Glomerular endothelial cell (primary cell): ENCODE data around the gene ENDOV. TPM values are rescaled to one million over a fixed set of nuclear protein-coding genes. Genes with fewer than 3 reads are reported as not detected.
"Not testable (repeated sequence)": the region's sequence is repeated elsewhere in the genome, so short reads cannot be mapped to it uniquely, and the experiment has no call there.

Source experiments
- DNase-seq: peaks from one replicate; pipeline ENCODE4 v3.0.0-alpha.2; 2011; ENCODE audit warnings: low read depth, low spot score; ENCODE audit errors: extremely low read depth
- total RNA-seq: library from RNA; depleted of rRNA; stranded (reverse); fragments of >200 nt; gene quantifications from 2 replicates; pipeline ENCODE4 v1.2.3, GENCODE V29; 2015

ENDOV gene
- total RNA-seq, 1 donor from 2014 or later = 22.0 TPM

GRCh38 chr17:80388175-80388574, 26.8 kb upstream of the ENDOV start:
- DNase-seq = no peak

DNA sequence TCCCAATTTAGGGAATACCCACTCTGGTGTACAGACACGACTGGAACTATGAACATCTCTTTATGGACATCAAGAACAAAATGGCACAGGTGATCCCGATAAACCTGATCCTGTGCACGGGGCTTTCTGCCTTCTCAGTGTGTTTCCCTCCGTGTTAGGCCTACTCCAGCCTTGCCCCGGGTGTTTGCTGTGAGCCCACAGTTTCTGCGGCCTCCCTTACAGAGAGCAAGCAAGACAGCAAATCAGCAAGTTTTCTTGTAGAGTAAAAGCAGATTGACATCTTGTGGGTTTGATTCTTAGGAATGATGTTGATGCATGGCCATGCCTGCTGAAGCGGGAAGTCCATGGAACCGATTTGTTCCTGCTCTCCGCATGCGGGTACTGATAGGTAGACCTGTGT, 26.4 kb upstream of the ENDOV start:
- no peak for DNase-seq

DNA sequence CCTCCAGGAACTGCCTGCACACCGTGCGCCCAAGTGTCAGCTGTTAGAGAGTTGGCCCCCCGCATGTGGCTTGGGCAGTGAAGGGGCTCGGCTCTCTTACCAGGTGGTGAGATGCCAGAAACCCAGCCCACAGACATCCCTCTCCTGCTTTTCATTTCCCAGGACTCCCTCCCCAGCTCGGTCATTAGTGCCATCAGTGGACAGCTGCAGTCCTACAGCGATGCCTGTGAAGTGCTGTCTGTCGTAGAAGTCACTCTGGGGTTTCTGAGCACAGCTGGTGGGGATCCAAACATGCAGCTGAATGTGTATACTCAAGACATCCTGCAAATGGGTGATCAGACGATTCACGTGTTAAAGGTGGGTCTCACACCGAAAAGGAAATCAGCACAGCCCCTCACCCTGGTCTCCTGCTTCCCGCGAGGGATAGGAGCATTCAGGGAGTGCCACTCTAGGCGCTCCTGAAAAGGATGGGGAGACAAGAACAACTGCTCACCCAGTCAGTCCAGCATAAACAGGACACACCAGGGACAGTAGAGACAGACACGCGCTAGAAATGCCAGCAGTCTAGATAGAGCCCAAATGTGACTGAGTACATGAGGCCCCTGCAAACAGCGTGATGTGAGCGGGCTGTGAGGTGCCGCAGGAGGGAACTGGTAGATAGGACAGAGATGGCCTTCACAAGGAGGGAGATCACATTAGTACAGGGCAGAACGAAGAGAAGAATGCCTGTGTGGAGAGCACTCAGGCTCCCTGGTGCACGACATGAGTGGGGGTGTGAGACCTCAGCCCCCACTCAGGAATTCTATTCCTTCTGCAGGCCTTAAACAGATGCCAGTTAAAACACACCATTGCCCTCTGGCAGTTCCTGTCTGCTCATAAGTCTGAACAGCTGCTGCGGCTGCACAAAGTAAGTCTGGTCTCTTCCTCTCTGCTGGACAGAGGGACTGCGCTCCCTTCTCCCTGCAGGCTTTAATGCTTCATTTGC, 25.7 kb upstream of the ENDOV start:
- DNase-seq = no peak

- no peak for DNase-seq
These were observed 21.6 kb upstream of the ENDOV start for GRCh38 chr17:80393241-80393890.

DNA sequence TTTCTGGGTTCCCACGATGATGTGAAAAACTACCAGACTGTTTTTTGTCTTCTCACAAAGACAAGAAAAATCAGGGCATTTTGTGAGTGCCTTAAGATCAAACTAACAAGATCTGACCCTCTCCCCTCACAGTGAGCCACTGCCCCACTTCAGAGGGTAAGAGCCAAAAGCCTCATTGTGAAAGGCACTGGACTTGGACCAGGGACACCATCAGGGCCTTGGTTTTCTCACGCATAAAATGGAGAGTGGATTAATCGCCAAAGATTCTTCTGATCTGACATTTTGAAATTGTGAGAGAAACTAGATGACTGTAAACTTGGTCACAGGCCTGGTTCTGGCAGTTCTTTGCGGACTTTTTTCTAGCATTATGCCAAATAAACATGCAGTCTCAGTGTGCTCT, 21.0 kb upstream of the ENDOV start:
- no peak for DNase-seq

- no peak for DNase-seq
These were observed 20.2 kb upstream of the ENDOV start for GRCh38 chr17:80394629-80395216.

- DNase-seq = no peak
These were observed 19.4 kb upstream of the ENDOV start for GRCh38 chr17:80395402-80396151.

DNA sequence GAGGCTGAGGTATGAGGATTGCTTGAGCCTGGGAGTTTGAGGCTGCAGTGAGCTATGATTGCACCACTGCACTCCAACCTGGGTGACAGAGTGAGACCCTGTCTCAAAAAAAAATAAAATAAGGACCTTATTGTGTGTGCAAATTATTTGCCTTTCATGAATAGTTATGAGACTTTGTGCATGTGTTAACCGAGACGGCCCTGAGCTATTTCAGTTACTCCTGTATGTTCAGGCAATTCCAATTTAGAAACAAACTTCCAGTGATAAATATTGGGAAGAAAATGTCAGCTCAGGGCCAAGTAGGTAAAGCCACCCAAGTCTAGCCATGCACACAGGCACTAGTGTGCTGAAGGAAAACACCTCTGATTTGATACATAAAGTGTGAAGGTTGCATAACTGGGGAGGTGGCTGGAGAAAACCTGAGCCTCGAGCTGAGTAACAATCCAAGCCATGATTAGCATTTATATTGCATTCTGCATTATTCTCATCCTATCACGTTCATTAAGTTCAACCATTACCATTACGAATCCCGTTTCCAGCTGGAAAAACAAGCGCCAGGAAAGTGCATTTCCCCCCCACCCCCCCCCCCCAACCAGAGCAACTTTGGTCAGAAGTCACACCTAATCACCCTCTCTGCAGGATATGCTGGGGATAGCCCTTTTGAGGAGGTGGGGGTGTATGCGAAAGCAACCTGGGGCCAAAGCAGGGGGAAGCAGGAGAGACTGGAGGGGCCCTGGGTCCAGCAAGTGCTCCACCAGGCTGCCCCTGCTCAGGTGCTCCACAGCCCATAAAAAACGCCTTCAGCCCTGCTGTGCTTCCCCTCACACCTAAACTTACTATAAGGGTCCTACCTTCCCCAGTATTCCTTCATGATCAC, 18.6 kb upstream of the ENDOV start:
- no peak for DNase-seq

GRCh38 chr17:80397034-80397387, 18.0 kb upstream of the ENDOV start:
- no peak for DNase-seq

- no peak for DNase-seq
These were observed 17.3 kb upstream of the ENDOV start for GRCh38 chr17:80397686-80398085.

DNA sequence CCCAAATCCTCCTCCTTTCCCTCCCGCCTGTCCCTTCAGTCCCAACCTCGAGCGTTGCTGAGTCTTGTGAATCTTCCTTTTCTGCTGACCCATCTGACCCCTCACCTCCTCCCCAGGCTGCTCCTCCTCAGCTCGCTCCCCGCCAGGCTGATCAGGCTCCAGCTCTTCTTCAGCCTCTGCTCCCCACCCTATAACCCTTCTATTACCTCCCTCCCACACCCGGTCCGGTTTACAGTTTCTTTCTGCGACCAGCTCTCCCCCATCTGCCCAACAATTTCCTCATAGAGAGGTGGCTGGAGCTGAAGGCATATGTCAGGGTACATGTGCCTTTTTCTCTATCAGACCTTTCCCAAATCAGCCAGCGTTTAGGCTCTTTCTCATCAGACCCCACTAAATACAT, 13.9 kb upstream of the ENDOV start:
- not testable (repeated sequence) for DNase-seq

DNA sequence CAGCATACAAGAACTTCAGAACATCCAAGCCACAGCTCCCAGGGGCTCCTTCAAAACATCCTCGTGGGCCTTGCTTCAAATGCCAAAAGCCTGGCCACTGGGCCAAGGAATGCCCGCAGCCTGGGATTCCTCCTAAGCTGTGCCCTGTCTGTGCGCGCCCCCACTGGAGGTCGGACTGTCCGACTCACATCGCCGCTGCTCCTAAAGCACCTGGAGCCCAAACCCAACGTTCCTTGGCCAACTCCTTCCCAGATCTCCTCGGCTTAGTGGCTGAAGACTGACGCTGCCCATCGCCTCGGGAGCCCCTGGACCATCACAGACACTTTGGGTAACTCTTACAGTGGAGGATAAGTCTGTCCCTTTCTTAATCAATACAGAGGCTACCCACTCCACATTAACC, 12.9 kb upstream of the ENDOV start:
- DNase-seq = not testable (repeated sequence)

- no peak for DNase-seq
These were observed 12.0 kb upstream of the ENDOV start for GRCh38 chr17:80402959-80403358.

DNA sequence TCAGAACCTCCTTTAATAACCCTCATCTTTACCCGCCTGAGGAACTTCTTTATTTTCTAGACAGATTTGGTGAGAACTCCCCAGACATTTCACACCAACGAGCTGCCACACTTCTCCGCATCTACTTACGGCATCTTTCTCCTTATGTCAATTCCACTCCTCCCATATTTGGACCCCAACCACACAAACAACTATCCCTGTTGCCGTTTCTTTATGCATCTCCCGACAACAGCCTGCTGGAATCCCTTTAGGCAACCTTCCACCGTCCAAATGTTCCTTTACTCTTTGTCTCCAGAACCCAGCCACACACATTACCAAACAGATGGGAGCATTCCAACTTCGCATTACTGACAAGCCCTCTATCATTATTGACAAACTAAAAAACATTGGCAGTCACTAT, 8.8 kb upstream of the ENDOV start:
- no peak for DNase-seq

- not testable (repeated sequence) for DNase-seq
These were observed 7.0 kb upstream of the ENDOV start for GRCh38 chr17:80407917-80408316.

DNA sequence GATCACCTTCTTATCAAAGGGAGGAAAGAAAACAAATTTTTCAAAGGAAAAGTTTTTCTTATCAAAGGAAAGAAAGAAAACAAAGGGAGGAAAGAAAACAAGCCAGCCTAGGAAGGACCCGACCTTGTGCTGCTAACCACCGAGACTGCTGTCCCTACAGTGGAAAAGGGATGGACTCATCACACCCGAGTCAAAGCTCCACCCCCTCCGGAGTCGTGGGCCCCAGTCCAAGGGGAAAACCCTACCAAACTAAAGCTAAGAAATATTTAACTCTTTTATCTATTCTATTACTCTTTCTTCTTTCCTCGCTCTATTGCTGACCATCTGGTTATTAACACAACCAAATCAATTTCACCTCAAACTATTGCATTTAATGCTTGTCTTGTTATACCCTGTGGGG, 6.1 kb upstream of the ENDOV start:
- no peak for DNase-seq

DNA sequence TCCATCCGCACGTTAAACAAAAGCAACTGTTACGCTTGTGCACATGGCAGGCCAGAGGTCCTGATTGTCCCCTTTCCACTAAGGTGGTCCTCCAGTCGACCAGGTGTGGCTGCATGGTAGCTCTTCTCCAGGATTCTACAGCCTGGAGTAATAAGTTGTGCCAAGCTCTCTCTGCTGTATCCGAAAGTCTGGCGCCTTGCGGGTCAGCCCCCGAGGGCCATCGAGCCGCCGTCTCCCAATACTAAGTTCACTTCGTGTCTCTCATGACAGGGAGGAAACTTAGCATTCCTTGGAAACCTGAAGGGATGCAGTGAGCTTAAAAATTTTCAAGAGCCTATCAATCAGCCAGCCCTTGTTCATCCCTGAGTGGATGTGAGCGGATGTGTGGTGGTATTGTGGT, 5.3 kb upstream of the ENDOV start:
- DNase-seq = no peak

DNA sequence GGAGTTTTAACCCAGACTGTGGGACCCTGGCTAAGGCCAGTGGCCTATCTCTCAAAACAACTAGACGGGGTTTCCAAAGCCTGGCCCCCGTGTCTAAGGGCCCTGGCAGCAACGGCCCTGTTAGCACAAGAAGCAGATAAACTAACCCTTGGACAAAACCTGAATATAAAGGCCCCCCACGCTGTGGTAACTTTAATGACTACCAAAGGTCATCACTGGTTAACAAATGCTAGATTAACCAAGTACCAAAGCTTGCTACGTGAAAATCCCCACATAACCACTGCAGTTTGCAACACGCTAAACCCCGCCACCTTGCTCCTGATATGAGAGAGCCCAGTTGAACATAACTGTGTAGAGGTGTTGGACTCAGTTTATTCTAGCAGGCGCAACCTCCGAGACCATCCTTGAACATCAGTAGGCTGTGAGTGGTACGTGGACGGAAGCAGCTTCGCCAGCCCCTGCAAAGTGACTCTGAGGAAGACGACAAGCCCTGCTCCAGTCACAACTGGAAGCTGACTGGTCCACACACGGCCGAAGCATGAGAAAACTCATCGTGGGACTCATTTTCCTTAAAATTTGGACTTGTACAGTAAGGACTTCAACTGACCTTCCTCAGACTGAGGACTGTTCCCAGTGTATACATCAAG, 4.4 kb upstream of the ENDOV start:
- not testable (repeated sequence) for DNase-seq

- no peak for DNase-seq
These were observed 1.0 kb upstream of the ENDOV start for GRCh38 chr17:80413771-80414507.
